NT2/D1 (cell line): ENCODE measurements around the gene RGS21.

Experiments
- SUZ12 ChIP-seq: IDR thresholded peaks from 2 replicates; pipeline ENCODE4 v1.6.1; 2011; ENCODE audit not compliant: insufficient read length, insufficient read depth; ENCODE audit errors: extremely low read depth
- YY1 ChIP-seq: IDR thresholded peaks from 2 replicates; pipeline ENCODE4 v1.6.1; 2011; ENCODE audit not compliant: insufficient read length, insufficient read depth
- ZNF274 ChIP-seq: IDR thresholded peaks from 2 replicates; pipeline ENCODE4 v1.6.1; 2011; ENCODE audit warnings: mild to moderate bottlenecking, low read depth, low read length

GRCh38 chr1:192358402-192358801 lies 41.6 kb downstream of the RGS21 start:
- TF ChIP-seq SUZ12: no peak
- TF ChIP-seq ZNF274: no peak
- TF ChIP-seq YY1: no peak
